Measurements from ENCODE around the gene AGPAT3.

The AGPAT3 gene

GRCh38 chr21:43929217-43929971 is 64.4 kb downstream of the AGPAT3 start:
- intact Hi-C loops (cut with DNase I) = no loop called here
- DNase-seq = no peak

DNA sequence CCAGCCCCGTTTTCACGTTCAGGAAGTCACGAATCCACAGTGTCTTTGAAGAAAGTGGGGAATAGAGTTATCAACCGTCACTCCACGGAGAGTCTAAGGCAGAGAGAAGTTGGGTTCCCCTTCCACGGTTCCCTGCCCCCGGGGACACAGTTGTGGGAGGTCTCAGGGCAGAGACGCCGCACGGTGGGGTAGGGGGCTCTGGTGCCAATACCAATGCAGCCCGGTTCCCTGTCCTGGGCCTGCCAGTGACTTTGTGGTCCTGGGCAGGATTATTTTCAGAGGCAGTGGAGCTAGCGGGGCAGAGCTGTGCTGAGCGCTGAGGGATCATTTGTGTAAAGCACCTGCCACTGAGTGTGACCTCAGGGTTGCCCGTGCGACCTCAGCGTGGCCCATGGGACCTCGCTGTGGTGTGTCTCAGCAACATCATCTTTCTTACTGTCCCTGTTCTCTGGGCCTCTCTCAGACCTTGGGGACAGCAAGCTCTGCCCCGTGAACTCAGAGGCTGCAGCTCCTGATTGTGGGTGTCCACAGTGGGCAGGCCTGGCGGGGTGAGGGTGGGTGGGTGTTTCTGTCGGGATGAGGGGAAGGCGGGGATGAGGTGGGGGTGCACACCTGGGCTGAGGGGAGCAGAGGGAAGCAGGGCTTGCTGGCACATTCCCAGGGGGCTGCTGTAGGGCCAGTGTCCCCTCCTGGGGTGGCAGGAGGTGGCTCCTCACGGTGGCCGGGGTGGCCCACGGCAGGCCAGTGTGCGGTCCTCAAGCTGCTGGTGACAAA is 65.2 kb downstream of the AGPAT3 start:
- no peak for DNase-seq
- intact Hi-C loops (cut with DNase I) = no loop called here

DNA sequence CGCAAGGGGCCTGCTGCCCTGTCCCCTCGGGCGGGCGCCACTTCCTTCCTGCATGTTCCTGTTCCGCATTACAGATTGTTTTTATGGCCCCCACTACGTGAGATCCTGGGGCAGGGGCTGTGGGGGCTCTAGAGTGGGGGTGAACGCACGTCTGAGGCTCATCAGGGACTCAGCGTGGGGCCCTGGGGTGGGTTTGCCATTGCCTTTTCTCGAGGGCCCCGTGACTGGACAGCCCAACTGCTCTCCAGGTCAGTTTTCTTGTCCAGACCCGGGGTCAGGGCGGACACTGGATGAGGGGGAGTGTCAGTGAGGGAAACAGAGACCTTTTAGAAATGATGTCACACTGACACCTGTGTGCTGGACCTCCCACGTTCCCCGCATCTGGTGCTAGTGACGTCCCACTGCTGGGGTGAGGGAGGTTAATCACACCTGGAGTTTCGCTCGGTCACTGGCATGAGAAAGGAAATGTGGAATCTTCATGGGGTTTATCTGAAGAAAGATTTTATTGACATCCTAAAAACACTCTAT is 65.9 kb downstream of the AGPAT3 start:
- intact Hi-C loops (cut with DNase I) = no loop called here
- no peak for DNase-seq

- DNase-seq = no peak
- intact Hi-C loops (cut with DNase I) = no loop called here
These were observed 66.5 kb downstream of the AGPAT3 start for GRCh38 chr21:43931489-43931888.

DNA sequence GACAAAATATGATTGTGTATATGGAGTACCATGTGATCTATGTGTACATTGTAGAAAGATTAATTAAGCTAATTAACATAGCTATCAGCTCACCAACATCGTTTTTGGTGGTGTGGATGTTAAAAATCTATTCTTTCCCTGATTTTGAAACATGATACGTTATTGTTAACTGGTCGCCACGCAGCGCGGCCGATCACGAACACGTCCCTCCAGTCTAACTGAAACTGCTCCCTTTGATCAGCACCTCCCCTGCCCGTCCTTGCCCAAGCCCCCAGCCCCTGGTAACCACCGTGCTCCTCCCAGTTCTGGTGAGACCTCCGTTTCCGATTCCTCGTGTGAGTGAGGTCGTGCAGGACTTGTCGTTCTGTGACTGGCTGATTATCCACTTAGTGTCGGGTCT is 67.0 kb downstream of the AGPAT3 start:
- no peak for DNase-seq
- intact Hi-C loops (cut with DNase I) = no loop called here

- DNase-seq = no peak
- intact Hi-C loops (cut with DNase I) = no loop called here
These were observed 68.2 kb downstream of the AGPAT3 start for GRCh38 chr21:43933199-43933598.

DNA sequence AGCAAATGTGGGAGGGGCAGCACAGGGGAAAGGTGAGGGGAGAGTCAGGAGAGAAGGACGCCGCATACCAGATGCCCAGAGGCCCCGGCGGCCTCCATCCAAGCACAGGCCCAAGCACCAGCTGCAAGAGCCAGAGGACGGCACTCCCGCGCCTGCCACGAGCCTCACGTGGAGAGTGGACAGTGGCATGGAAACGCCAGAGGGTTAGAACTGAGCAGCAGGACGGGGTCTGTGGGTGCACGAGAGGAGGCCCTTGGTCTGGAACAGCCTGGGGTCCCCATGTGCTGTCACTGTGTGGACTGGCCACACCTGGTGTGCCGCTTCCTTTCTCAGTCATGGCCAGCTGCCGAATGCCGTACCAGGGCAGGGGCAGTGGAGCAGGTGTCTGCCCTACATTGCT is 68.7 kb downstream of the AGPAT3 start:
- no peak for DNase-seq
- intact Hi-C loops (cut with DNase I) = no loop called here

DNA sequence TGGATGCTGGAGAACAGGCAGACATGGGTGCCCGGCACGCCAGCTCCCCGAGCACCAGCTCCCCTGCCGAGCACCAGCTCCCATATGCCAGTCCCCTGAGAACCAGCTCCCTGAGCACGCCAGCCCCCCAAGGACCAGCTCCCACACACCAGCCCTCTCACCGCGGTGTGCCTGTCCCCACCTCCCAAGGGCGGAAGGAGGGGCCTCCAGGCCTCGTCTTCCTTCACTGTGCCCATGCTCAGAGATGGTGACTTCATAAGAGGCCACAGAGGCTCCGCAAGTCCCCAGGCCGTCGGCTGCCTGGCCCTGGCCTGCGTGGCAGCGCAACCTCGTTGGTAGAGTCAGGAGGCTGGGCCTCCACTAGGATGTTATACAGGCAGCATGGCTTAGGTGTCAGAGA is 69.1 kb downstream of the AGPAT3 start:
- no peak for DNase-seq
- intact Hi-C loops (cut with DNase I) = no loop called here

DNA sequence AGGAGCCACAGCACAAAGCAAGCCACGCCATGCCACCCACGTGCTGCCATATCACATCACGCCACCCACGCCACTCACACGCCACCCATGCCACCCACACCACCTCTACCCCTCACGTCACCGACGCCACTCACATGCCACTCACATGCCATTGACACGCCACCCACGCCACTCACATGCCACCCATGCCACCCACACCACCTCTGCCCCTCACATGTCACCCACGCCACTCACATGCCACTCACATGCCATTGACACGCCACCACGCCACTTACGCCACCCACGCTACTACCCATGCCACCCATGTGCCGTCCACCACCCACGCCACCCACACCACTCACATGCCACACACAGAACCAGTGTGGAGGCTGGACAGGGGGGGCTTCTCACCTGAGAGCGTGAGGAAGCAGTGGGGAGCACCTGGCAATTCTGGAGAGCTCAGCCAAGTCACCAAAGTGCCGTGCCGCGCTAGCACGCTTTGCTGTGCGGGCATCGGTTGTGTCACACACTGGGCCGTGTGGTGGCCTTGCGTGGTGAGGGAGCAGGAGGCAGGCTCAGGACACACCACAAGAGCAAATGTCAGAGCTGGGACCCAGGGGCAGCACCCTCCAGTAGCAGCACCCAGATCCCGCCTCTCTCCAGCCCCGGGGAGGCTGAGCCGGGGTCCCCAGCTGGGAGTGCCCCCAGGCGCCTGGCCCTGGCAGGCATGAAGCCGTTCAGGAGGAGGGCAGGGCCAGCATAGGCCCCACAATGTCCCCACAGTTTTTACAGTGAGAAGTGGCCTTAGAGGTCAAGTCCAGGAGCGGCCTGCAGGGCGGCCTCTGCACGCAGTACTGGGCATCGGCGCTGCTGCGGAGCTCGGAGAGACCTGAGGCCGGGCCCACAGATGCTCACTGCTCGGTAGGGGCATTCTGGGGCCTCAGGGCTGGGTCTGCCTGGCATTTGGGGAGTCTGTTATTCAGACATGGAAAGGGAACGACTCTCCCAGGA is 70.0 kb downstream of the AGPAT3 start:
- intact Hi-C loops (cut with DNase I) = no loop called here
- peak in 1 of 10 donors; percentile 35 for DNase-seq

DNA sequence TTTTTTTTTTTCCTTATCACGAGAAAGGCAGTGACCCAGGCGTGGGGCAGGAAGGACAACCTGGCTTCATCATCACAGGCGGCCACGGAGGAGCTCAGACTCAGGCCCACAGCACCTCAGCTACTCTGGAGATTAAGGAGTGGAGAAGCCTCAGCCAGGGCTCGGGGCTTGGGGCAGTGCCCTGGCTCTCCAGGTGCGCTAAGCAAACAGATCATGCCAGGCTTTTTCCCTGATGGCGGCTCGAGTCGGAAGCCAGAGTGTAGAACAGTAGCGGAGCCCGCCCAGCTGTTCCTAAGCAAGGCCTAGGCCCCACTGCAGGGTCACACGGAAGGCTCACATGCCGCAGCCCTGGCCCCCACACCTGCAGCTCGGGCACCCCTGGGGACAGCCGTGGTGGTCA is 70.7 kb downstream of the AGPAT3 start:
- DNase-seq = peak in 1 of 10 donors; percentile 38
- intact Hi-C loops (cut with DNase I) = no loop called here

DNA sequence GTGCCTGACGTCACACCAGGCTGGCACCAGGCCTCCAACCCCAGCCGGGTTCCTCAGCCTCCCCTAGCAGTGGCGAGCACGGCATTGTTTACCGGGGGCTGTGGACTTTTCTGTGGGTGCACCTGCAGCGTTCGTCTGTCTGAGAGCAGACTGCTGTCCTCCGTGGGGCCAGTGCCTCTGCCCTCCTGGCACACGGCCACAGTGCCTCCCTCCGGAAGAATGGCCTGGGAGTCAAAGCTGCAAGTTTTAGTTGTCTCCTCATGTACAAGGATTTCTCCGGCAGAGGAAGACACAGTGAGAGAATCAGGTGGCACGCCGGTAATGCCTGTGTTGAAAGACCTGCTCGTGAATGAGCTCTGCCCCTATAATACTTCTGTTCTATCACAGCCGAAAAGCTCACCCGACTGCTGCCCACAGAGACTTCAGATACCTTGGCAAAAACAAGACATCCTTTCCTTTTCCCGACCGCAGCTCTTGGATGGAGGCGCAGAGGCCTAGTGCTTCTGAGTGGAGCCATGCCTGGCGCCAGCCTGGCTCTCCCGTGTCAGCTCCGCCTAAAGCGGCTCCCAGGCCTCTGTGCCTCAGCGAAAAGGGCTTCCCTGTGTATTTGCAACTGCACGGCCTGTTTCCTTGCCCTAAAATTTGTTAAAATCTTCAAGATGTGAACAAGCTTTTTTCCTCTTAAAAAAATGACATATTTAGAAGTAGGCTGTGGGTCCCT is 71.4 kb downstream of the AGPAT3 start:
- DNase-seq = no peak
- intact Hi-C loops (cut with DNase I) = no loop called here

- intact Hi-C loops (cut with DNase I) = no loop called here
- DNase-seq = peak in 1 of 10 donors; percentile 44
These were observed 72.2 kb downstream of the AGPAT3 start for GRCh38 chr21:43937051-43937832.

DNA sequence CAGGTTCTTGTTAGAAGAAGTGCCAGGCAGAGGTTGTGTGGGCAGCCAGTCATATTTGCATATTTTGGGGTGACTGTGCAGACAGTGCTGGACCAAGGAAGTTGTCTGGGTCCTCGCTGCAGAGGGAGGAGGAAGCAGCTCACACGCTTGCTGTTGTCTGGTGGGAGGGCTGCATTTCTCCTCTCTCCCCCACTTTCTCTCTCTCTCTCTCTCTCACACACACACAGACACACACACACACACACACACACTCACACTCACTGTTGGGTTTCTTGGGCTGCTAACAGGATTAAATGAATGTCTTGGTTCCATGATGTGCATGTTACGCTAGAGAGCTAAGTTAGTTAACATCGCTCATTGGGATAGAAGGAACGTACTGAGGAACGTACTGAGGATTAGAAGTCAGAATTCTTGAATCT is 72.9 kb downstream of the AGPAT3 start:
- intact Hi-C loops (cut with DNase I) = loop anchor here (1.0 kb wide), 1 partner anchor 128 kb away; no protein-coding TSS in a partner anchor

GRCh38 chr21:43938751-43939442 is 73.9 kb downstream of the AGPAT3 start:
- intact Hi-C loops (cut with DNase I) = loop anchor here (1.0 kb wide), 1 partner anchor 129 kb away; no protein-coding TSS in a partner anchor
- peak in 8 of 10 donors; percentile 57 to 96 (median 74) for DNase-seq

More for the DNA sequence above, 72.9 kb downstream of the AGPAT3 start:
- peak in 2 of 10 donors; percentile 20 to 21 for DNase-seq

DNA sequence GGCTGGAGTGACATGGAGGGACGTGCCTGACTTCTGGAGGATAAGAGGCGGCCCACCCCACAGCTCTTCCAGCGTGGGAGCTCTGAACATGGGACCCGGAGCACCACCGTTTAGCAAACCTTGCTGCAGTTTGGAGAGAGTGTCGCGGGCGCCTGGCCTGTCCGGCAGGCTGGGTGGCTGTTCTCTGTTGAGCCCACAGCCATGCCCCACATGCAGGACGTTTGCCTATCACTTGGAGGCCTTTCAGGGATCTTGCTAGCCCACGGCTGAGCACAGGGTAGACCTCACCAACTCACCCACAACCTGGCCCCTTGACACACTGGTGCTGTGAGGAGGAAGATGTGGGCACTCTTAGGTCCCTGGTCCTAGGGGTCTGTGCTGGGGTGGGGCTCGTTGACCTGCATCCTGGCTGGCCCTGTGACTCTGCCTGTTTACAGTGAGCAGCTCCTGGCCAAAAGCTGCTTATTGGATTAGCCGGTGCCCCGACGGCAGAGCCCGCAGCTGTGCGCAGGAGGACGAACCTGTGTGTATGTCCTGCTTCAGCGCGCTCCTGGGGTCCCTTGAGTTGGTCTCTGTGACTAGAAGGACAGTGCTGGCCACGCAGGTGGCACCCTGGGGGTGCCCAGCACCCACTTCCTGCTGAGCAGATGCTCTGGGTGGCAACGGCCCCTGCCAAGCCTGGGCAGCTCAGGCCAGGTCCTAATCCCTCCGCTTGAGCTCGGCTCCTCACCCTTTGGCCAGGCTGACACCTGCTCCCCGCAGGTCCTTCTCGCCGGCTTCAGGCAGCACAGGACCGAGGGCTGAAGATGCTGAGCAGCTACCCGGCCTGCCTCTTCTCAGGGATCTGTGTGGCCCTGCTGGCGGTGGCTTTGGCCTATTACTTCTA is 74.7 kb downstream of the AGPAT3 start:
- peak in 2 of 10 donors; percentile 72 to 76 for DNase-seq
- intact Hi-C loops (cut with DNase I) = no loop called here

DNA sequence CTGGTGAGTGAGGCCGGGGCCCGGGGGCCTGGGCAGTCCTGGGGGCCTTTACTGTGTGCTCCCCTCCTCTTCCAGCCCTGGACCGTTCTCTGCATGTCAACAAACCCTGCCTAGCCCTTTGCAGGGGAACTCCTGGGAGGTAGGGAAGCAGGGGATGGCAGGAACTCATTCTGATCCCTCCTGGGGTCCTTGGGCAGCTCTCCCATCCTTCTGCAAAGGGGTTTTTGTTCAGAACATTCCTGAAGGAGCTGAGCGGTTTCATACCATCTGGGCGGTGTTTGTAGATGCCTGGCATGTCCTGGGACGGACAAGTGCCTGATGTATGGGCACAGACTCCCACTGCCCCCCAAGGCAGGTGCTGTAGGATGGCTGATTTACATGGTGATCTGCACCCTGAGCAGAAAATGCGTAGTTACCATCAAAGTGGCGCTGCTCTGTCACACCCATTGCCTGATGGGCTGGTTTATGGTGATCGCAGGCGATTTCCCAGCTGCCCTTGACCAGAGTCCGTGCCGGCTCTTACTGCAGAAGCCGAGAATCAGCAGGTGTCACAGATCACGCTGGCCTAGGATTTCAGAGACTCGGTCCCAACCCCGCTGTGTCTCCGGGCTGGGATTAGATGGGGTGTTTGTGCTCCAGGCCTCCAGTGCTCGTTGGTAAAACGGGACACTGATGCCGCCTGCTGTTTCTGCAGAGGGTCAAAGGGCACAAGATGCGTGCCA is 75.5 kb downstream of the AGPAT3 start:
- intact Hi-C loops (cut with DNase I) = no loop called here
- peak in 2 of 10 donors; percentile 62 to 75 for DNase-seq
